HuH-7.5 (cell line): ENCODE results near the gene MAVS.
"Not testable (repeated sequence)": the region's sequence is repeated elsewhere in the genome, so short reads cannot be mapped to it uniquely, and the experiment has no call there.

ENCODE experiments used
- DNase-seq: peaks from one replicate; pipeline ENCODE4 v3.0.0; 2011; ENCODE audit warnings: low spot score

MAVS gene

DNA sequence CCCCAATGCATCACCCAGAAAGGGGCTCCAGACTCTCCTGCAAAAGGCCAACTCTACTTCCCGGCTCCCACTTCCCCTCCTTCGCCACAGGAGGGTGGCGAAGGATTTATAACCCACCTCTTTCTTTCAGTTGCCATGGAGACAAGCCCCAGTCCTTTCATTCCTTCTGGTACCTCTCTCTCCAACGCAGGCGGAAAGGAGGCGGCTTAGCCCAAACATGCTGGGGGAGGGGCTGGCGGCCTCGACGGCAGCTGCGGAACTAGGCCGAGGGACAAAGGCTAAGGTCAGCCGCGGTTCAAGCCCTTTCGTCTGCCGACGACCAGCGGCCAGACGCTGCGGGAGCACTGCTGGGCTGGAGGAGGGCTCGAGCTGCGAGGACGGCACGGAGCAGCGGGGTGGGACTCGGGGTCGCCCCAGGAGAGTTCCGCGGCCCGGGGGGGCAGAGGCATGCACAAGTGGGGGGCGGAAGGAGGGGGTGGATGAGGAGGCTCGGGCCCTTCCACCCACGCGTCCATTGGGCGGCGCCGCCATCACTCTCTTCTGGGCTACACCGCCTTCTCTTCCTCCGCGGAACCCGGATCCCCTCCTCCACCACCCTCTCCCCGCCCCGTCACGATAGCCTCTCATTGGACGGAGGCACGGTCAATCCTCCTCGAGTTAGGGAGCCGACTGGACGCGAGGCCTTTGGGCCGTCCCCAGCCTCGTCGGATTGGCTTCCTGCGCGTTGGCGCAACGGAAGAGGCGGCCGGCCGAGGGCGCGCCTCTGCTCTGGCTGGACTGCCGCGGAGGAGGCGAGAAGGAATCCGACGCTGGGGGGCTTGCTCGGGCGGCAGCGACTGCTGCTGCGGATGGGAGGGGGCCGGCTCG, 42.2 kb downstream of the MAVS start, which contains the start of gene PANK2:
Gene PANK2 (plus strand): TSS at position 766 of the 867 bp plus-strand sequence.
- peak; percentile 99 for DNase-seq

DNA sequence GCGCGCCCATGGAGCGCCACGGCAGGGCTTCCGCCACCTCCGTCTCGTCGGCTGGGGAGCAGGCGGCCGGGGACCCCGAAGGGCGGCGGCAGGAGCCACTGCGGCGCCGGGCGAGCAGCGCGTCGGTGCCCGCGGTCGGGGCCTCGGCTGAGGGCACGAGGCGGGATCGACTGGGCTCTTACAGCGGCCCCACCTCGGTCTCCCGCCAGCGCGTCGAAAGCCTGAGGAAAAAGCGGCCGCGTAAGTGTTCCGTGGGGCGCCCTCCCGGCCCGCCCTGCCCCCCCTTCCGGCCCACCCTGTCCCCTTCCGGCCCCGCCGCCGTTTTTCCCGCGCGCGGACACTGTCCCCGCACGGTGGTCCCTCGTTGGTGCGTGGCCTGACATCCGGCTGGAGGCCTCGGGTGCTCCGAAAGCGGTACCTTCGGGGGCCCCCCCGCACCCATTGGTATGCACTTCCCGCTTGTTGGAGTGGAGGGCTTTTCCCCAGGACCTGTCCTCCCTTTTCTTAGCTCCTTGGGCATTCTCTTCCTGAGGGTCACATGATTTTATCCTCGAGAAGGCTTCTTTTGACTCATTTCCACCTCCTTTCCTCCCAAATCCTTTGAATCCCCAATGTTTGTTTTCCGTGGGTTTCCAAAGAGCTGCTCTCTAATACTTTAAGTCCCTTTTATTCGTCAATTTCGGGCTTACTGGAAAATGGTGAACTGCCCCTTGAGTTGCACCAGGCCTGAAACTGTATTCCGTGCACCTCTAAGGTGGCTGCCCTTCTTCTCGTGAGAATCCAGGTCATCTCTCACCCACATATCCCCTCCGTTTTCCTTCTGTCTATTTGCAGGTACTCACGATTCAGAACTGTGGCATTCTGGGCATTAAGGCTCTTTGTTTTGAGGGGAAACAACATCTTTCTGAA, 43.1 kb downstream of the MAVS start:
- no peak for DNase-seq

- DNase-seq = no peak
Measured at GRCh38 chr20:3890398-3890751, 43.7 kb downstream of the MAVS start.

GRCh38 chr20:3890999-3891929, 44.6 kb downstream of the MAVS start:
- DNase-seq = no peak

DNA sequence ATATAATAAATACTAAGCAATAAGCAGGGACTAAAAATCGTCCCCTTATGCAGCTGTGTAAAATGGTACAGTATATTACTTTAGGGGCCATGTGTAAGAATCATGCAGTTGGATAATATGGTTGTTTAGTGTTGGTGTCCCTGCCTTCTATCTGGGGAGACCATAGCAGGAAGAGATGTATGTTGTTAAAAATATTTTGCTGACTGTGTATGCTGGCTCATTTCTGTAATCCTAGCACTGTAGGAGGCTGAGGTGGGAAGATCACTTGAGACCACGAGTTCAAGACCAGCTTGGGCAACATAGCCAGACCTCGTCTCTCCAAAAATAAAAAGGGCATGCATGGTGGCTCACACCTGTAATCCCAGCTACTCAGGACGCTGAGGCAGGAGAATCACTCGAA, 48.2 kb downstream of the MAVS start:
- DNase-seq = no peak

GRCh38 chr20:3896302-3896701, 49.7 kb downstream of the MAVS start:
- DNase-seq = no peak

GRCh38 chr20:3896853-3897583, 50.4 kb downstream of the MAVS start:
- no peak for DNase-seq

DNA sequence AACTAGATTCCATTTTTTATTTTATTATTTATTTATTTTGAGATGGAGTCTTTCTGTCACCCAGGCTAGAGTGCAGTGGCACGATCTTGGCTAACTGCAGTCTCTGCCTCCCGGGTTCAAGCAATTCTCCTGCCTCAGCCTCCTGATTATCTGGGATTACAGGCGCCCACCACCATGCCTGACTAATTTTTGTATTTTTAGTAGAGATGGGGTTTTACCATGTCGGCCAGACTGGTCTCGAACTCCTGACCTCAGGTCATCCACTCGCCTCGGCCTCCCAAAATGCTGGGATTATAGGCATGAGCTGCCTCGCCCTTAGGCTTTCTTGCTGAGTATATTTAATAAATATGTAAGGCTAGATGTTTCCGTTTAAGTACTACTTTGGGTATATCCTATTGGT, 51.5 kb downstream of the MAVS start:
- DNase-seq = not testable (repeated sequence)

GRCh38 chr20:3898639-3899038, 52.0 kb downstream of the MAVS start:
- no peak for DNase-seq

- DNase-seq = no peak
Measured at GRCh38 chr20:3900187-3900604, 53.6 kb downstream of the MAVS start.

GRCh38 chr20:3901028-3901705, 54.5 kb downstream of the MAVS start:
- no peak for DNase-seq

DNA sequence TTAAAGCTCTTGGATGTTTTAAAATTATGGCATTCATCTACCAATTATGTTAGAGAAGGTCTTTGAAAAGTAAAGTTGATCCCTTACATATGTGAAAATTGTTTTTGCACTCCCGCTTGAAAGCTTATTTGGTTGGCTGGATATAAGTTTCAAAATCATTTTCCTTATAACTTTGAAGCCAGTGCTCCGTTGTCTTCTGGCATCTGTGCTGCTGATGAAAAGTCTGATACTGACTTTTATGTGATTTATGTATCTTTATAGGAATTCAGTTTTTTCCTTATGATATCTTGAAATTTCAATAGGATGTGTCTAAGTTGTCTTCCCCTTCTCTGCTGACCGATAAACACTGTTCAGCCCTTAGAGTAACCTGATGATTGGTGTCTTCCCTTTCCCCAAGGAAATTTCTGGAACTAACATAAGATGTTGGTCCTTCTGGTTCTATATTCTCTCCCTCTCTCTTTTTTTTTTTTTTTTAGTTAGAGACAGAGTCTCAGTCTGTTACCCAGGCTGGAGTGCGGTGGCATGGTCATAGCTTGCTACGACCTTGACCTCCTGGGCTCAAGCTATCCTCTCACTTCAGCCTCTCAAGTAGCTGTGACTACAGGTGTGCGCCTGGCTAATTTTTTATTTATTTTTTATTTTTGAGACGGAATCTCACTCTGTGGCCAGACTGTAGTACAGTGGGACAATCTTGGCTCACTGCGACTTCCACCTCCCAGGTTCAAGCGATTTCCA, 55.2 kb downstream of the MAVS start:
- no peak for DNase-seq

GRCh38 chr20:3902446-3902845, 55.8 kb downstream of the MAVS start:
- no peak for DNase-seq

- no peak for DNase-seq
Measured at GRCh38 chr20:3904224-3904623, 57.6 kb downstream of the MAVS start.

DNA sequence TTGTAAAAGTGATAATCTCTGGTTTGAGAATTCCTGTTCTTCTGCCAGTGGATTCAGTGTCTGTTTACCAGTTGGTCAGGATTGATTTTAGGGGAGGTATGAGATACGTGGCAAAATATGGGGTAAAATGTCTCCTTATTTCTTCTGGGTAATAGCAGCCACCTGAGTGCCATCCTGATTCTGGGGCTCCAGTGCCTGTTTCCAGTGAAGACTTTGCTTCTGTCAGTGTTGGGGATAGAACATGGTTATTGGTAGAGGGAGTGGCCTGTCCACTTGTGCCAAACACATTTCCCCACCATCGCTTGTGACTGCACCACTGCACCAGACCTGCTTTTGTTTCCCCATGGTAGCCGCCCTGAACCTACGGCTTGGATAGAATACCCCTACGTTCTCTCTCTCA, 58.2 kb downstream of the MAVS start:
- no peak for DNase-seq

GRCh38 chr20:3906744-3907721, 60.4 kb downstream of the MAVS start:
- DNase-seq = not testable (repeated sequence)

GRCh38 chr20:3908667-3909066, 62.0 kb downstream of the MAVS start:
- no peak for DNase-seq

DNA sequence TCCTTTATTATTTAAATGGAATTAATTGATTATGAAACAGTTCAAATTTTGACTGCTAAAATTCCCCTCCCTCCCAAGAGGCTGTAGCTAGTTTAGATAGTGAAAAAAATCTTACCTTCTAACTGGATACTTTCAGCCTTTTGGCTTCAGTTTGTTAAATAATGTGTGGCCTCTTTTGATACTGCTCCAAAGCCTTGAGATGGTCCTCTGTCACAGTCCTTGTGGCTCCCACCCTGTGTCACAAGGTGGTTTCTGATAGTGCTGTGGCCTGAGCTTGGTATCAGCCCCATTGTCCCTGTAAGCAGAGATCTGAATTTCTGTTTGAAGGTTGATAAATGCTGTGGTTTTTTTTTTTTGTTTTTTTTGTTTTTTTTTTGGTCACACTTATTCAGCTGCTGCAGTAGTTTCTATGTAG, 63.3 kb downstream of the MAVS start:
- DNase-seq = no peak

- no peak for DNase-seq
Measured at GRCh38 chr20:3910853-3911252, 64.2 kb downstream of the MAVS start.
